Subcutaneous adipose tissue (tissue), 4 donors: ENCODE measurements around the gene ATAD3A. TPM values are rescaled to one million over a fixed set of nuclear protein-coding genes. Genes with fewer than 3 reads are reported as not detected.

Experiments
- total RNA-seq, 4 donors: library from RNA; depleted of rRNA; stranded (reverse); fragments of >200 nt; gene quantifications; one replicate each; pipeline ENCODE4 v1.1.0, GENCODE V29; 2016
- TF ChIP-seq, protein P1 (sequence below): fragments of 450-650 bp; IDR thresholded peaks from one replicate; pipeline ENCODE4 v1.5.1; 2016; ENCODE audit warnings: low read depth, mild to moderate bottlenecking, control low read depth, antibody characterized with exemption, moderate library complexity

Gene ATAD3A
- total RNA-seq, 4 donors from 2014 or later, result 9.3 to 22.6 (median 12.9) TPM

GRCh38 chr1:1545946-1546737, 34.2 kb downstream of the ATAD3A start:
- TF ChIP-seq, protein P1, sequence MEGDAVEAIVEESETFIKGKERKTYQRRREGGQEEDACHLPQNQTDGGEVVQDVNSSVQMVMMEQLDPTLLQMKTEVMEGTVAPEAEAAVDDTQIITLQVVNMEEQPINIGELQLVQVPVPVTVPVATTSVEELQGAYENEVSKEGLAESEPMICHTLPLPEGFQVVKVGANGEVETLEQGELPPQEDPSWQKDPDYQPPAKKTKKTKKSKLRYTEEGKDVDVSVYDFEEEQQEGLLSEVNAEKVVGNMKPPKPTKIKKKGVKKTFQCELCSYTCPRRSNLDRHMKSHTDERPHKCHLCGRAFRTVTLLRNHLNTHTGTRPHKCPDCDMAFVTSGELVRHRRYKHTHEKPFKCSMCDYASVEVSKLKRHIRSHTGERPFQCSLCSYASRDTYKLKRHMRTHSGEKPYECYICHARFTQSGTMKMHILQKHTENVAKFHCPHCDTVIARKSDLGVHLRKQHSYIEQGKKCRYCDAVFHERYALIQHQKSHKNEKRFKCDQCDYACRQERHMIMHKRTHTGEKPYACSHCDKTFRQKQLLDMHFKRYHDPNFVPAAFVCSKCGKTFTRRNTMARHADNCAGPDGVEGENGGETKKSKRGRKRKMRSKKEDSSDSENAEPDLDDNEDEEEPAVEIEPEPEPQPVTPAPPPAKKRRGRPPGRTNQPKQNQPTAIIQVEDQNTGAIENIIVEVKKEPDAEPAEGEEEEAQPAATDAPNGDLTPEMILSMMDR, result no peak

DNA sequence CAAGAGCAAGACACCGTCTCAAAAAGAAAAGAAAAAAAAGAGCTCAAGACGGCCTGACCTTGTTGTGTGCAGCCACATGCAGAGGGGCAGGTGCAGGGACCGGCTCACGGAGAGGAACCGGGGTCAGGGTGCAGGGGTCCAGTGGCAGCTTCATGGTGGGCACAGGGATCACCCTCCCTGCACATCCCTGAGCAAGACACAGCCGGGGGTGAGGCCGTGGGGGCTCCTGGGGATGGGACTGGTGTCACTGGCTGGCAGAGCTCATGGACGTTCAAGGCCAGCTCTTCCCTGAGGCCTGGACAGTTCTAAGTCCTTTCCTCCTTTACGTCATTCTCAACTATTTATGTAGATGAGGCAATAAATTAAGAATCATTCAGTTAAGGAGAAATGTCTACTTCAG, 35.0 kb downstream of the ATAD3A start:
- TF ChIP-seq, protein P1, result no peak

GRCh38 chr1:1547476-1547875, 35.5 kb downstream of the ATAD3A start:
- TF ChIP-seq, protein P1, result no peak

DNA sequence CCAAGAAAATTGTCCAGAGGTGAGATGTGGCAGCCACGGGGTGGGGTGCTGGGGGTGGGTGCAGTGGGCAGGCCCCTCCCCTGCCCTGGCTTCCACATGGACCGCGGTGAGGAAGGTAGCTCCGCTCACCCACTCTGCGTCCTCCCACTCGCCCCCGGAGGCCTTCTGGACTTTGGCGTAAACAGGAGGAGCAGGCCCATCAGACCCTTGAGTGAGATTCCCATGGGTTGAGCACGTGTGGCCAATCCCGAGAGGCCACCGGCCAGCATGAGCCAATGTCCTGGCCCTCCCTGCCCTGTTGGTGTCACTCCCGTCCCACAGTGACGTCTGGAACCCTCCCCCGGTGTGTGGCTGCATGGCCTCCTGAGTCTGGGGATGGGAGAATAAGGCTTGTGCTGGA, 36.6 kb downstream of the ATAD3A start:
- TF ChIP-seq, protein P1, result no peak

DNA sequence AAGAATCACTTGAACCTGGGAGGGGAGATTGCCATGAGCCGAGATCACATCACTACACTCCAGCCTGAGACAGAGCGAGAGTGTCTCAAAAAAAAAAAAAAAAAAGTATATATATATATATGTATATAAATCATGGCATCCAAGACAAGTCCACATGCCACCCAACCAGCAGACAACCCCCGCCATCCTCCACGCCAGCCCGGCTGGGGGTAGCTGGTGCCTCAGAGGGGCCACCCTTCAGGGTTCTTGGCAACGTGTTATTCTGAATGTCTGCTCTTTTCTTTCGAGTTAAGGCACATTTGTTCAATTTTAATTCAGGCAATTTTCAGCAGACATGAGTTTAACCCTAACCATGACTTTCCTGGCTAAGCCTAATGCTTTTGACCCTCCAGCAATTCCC, 38.1 kb downstream of the ATAD3A start:
- TF ChIP-seq, protein P1, result no peak

GRCh38 chr1:1550591-1551432, 38.9 kb downstream of the ATAD3A start:
- TF ChIP-seq, protein P1, result no peak
